ENCODE data around the gene ZNF341. TPM values are rescaled to one million over a fixed set of nuclear protein-coding genes. Genes with fewer than 3 reads are reported as not detected.

The ZNF341 gene
- total and polyA plus RNA-seq, 2 experiments from 2014 or later: 4.3 to 6.1 TPM

DNA sequence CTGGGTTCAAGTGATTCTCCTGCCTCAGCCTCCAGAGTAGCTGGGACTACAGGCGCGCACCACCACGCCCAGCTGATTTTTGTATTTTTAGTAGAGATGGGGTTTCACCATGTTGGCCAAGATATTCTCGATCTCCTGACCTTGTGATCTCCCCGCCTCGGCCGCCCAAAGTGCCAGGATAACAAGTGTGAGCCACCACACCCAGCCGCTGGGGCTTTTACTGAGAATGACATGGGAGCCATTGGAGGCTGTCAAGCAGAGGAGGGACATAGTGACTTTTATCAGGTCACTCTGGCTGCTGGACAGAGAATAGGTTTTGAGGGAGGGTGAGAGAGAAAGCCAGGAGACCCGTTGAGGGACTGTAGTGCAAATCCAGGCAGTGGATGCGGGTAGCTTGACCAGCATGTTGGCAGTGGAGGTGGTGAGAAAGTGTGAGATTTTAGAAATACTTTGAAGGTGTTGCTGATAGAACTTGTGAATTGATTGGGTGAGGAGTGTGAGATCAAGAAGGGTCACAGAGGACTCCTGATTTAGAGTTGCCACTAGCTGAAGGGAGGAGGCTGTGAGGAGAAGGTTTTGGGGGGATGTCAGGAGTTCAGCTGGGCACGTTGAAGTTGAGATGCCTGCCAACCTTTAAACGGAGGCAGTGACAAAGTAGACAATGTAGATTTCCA lies 14.7 kb downstream of the ZNF341 start:
- H4K20me1 ChIP-seq (replicated peaks; ENCODE audit: insufficient read depth): no peaks in the 10 kb centered on the region
- H3K4me2 ChIP-seq: no peak overlapping the region
- ATAC-seq: no peak
- TF ChIP-seq JUNB (IDR thresholded peaks at IDR 0.05; ENCODE audit: unreplicated experiment) (no peak), ZNF331 (CRISPR knock-in tag; IDR thresholded peaks at IDR 0.05; ENCODE audit: low read depth) (no peak)
- TF ChIP-seq, protein P1, sequence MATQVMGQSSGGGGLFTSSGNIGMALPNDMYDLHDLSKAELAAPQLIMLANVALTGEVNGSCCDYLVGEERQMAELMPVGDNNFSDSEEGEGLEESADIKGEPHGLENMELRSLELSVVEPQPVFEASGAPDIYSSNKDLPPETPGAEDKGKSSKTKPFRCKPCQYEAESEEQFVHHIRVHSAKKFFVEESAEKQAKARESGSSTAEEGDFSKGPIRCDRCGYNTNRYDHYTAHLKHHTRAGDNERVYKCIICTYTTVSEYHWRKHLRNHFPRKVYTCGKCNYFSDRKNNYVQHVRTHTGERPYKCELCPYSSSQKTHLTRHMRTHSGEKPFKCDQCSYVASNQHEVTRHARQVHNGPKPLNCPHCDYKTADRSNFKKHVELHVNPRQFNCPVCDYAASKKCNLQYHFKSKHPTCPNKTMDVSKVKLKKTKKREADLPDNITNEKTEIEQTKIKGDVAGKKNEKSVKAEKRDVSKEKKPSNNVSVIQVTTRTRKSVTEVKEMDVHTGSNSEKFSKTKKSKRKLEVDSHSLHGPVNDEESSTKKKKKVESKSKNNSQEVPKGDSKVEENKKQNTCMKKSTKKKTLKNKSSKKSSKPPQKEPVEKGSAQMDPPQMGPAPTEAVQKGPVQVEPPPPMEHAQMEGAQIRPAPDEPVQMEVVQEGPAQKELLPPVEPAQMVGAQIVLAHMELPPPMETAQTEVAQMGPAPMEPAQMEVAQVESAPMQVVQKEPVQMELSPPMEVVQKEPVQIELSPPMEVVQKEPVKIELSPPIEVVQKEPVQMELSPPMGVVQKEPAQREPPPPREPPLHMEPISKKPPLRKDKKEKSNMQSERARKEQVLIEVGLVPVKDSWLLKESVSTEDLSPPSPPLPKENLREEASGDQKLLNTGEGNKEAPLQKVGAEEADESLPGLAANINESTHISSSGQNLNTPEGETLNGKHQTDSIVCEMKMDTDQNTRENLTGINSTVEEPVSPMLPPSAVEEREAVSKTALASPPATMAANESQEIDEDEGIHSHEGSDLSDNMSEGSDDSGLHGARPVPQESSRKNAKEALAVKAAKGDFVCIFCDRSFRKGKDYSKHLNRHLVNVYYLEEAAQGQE (IDR thresholded peaks at IDR 0.05; ENCODE audit: unreplicated experiment): no peak
- TF ChIP-seq, protein P2, sequence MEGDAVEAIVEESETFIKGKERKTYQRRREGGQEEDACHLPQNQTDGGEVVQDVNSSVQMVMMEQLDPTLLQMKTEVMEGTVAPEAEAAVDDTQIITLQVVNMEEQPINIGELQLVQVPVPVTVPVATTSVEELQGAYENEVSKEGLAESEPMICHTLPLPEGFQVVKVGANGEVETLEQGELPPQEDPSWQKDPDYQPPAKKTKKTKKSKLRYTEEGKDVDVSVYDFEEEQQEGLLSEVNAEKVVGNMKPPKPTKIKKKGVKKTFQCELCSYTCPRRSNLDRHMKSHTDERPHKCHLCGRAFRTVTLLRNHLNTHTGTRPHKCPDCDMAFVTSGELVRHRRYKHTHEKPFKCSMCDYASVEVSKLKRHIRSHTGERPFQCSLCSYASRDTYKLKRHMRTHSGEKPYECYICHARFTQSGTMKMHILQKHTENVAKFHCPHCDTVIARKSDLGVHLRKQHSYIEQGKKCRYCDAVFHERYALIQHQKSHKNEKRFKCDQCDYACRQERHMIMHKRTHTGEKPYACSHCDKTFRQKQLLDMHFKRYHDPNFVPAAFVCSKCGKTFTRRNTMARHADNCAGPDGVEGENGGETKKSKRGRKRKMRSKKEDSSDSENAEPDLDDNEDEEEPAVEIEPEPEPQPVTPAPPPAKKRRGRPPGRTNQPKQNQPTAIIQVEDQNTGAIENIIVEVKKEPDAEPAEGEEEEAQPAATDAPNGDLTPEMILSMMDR (conservative IDR thresholded peaks at IDR 0.05; ENCODE audit: low read depth in 2 of 2): no peak
- Mint-ChIP-seq H3K27me3 (ENCODE audit: insufficient read depth, low read depth, poor library complexity) (peaks cover 6% of the 10 kb centered on the region), H3K36me3 (ENCODE audit: low read depth) (peaks cover 12% of the 10 kb centered on the region; the same call in 2 of the 3 replicates), H3K4me1 (no peaks in the 10 kb centered on the region), H3K9me3 (no peaks in the 10 kb centered on the region; the same call in 2 of the 3 replicates), H3K27ac (no peak overlapping the region), H3K4me3 (no peak overlapping the region)
- H3K79me2 ChIP-seq (replicated peaks; ENCODE audit: insufficient read depth): no peaks in the 10 kb centered on the region
- no peaks in the 10 kb centered on the region for H3K9me2 ChIP-seq (ENCODE audit: insufficient read depth)
- no peak for DNase-seq (ENCODE audit: low spot score)
- no peak overlapping the region for H3K27ac ChIP-seq (ENCODE audit: low read depth)
- H3K4me3 ChIP-seq: no peak overlapping the region
- H2AFZ ChIP-seq: no peak overlapping the region
- H3F3A ChIP-seq (replicated peaks; ENCODE audit: low read depth): no peaks in the 10 kb centered on the region
- no peaks in the 10 kb centered on the region for H3K36me3 ChIP-seq (ENCODE audit: insufficient read depth)
- H3K27me3 ChIP-seq (ENCODE audit: insufficient read depth): no peaks in the 10 kb centered on the region
- no peaks in the 10 kb centered on the region for H3K4me1 ChIP-seq (ENCODE audit: insufficient read depth)

DNA sequence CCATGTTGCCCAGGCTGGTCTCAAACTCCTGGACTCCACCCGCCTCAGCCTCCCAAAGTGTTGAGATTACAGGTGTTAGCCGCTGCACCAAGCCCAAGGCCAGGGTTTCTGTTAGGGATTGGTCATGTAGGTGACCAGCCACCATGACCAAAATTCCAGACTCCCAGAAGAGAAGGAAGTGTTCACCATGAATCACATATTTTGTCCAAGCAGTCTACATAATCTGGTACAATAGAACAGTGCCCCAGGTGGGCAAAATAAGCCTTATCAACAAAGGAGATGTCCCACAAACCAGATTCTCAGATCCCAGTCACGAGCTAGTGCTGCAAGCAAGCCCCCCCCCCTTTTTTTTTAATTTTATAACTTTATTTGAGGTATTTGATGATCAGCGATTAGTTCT lies 20.0 kb downstream of the ZNF341 start:
- Histone ChIP-seq H3K4me3 (no peak overlapping the region), H3K9me2 (ENCODE audit: insufficient read depth) (no peaks in the 10 kb centered on the region), H4K20me1 (replicated peaks; ENCODE audit: insufficient read depth) (no peaks in the 10 kb centered on the region), H3K4me1 (ENCODE audit: insufficient read depth) (no peaks in the 10 kb centered on the region), H3K4me2 (no peak overlapping the region), H3K79me2 (replicated peaks; ENCODE audit: insufficient read depth) (no peaks in the 10 kb centered on the region), H3K27me3 (ENCODE audit: insufficient read depth) (no peaks in the 10 kb centered on the region), H3F3A (replicated peaks; ENCODE audit: low read depth) (no peaks in the 10 kb centered on the region), H2AFZ (no peak overlapping the region), H3K27ac (ENCODE audit: low read depth) (no peak overlapping the region), H3K36me3 (ENCODE audit: insufficient read depth) (no peaks in the 10 kb centered on the region)
- no peak for DNase-seq (ENCODE audit: low spot score)
- Mint-ChIP-seq H3K4me1 (peaks cover 6% of the 10 kb centered on the region; the same call in 2 of the 3 replicates), H3K27ac (no peak overlapping the region), H3K4me3 (no peak overlapping the region), H3K27me3 (ENCODE audit: insufficient read depth, low read depth, poor library complexity) (peaks cover 4% of the 10 kb centered on the region), H3K36me3 (ENCODE audit: low read depth) (peaks cover 14% of the 10 kb centered on the region), H3K9me3 (no peaks in the 10 kb centered on the region)
- ATAC-seq: no peak
- TF ChIP-seq EZH2 (IDR thresholded peaks at IDR 0.05; ENCODE audit: low read depth, unreplicated experiment) (no peak), NANOG (IDR thresholded peaks at IDR 0.05; ENCODE audit: borderline replicate concordance) (no peak)
- TF ChIP-seq, protein P3, sequence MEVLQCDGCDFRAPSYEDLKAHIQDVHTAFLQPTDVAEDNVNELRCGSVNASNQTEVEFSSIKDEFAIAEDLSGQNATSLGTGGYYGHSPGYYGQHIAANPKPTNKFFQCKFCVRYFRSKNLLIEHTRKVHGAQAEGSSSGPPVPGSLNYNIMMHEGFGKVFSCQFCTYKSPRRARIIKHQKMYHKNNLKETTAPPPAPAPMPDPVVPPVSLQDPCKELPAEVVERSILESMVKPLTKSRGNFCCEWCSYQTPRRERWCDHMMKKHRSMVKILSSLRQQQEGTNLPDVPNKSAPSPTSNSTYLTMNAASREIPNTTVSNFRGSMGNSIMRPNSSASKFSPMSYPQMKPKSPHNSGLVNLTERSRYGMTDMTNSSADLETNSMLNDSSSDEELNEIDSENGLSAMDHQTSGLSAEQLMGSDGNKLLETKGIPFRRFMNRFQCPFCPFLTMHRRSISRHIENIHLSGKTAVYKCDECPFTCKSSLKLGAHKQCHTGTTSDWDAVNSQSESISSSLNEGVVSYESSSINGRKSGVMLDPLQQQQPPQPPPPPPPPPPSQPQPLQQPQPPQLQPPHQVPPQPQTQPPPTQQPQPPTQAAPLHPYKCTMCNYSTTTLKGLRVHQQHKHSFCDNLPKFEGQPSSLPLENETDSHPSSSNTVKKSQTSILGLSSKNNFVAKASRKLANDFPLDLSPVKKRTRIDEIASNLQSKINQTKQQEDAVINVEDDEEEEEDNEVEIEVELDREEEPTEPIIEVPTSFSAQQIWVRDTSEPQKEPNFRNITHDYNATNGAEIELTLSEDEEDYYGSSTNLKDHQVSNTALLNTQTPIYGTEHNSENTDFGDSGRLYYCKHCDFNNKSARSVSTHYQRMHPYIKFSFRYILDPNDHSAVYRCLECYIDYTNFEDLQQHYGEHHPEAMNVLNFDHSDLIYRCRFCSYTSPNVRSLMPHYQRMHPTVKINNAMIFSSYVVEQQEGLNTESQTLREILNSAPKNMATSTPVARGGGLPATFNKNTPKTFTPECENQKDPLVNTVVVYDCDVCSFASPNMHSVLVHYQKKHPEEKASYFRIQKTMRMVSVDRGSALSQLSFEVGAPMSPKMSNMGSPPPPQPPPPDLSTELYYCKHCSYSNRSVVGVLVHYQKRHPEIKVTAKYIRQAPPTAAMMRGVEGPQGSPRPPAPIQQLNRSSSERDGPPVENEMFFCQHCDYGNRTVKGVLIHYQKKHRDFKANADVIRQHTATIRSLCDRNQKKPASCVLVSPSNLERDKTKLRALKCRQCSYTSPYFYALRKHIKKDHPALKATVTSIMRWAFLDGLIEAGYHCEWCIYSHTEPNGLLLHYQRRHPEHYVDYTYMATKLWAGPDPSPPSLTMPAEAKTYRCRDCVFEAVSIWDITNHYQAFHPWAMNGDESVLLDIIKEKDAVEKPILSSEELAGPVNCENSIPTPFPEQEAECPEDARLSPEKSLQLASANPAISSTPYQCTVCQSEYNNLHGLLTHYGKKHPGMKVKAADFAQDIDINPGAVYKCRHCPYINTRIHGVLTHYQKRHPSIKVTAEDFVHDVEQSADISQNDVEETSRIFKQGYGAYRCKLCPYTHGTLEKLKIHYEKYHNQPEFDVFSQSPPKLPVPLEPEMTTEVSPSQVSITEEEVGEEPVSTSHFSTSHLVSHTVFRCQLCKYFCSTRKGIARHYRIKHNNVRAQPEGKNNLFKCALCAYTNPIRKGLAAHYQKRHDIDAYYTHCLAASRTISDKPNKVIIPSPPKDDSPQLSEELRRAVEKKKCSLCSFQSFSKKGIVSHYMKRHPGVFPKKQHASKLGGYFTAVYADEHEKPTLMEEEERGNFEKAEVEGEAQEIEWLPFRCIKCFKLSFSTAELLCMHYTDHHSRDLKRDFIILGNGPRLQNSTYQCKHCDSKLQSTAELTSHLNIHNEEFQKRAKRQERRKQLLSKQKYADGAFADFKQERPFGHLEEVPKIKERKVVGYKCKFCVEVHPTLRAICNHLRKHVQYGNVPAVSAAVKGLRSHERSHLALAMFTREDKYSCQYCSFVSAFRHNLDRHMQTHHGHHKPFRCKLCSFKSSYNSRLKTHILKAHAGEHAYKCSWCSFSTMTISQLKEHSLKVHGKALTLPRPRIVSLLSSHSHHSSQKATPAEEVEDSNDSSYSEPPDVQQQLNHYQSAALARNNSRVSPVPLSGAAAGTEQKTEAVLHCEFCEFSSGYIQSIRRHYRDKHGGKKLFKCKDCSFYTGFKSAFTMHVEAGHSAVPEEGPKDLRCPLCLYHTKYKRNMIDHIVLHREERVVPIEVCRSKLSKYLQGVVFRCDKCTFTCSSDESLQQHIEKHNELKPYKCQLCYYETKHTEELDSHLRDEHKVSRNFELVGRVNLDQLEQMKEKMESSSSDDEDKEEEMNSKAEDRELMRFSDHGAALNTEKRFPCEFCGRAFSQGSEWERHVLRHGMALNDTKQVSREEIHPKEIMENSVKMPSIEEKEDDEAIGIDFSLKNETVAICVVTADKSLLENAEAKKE (CRISPR knock-in tag; IDR thresholded peaks at IDR 0.05): no peak
- TF ChIP-seq, protein P4, sequence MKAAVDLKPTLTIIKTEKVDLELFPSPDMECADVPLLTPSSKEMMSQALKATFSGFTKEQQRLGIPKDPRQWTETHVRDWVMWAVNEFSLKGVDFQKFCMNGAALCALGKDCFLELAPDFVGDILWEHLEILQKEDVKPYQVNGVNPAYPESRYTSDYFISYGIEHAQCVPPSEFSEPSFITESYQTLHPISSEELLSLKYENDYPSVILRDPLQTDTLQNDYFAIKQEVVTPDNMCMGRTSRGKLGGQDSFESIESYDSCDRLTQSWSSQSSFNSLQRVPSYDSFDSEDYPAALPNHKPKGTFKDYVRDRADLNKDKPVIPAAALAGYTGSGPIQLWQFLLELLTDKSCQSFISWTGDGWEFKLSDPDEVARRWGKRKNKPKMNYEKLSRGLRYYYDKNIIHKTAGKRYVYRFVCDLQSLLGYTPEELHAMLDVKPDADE (IDR thresholded peaks at IDR 0.05): no peak

Data from GM23338 (cell line).